ENCODE results near the gene KCNS1. TPM values are rescaled to one million over a fixed set of nuclear protein-coding genes. Genes with fewer than 3 reads are reported as not detected.

KCNS1 gene
- polyA plus RNA-seq, 10 donors, result 0.03 to 0.18 (median 0.07) TPM; not detected in 1

GRCh38 chr20:45051204-45052060 is 49.5 kb downstream of the KCNS1 start:
- no peak for DNase-seq

- no peak for DNase-seq
Observed at GRCh38 chr20:45049904-45050471, 50.9 kb downstream of the KCNS1 start.

GRCh38 chr20:45049438-45049837 is 51.5 kb downstream of the KCNS1 start:
- DNase-seq, result no peak

- DNase-seq, result no peak
Observed at GRCh38 chr20:45047581-45048119, 53.3 kb downstream of the KCNS1 start.

GRCh38 chr20:45044601-45045000 is 56.3 kb downstream of the KCNS1 start:
- no peak for DNase-seq

GRCh38 chr20:45044084-45044573 is 56.8 kb downstream of the KCNS1 start:
- peak; percentile 59 to 75 (median 63) for DNase-seq

GRCh38 chr20:45042978-45043377 is 57.9 kb downstream of the KCNS1 start:
- DNase-seq, result no peak

Other genes with a start within 250 kb of the KCNS1 start
- 100 to 1,000 TPM in 8 of 10 donors, 10 to 100 TPM in 2; 90.6 to 127 (median 108) TPM for gene YWHAB, start 215.4 kb downstream of the KCNS1 start, polyA plus RNA-seq (ENCODE audit: insufficient read length in 10 of 10)
- gene PABPC1L, start 191.1 kb downstream of the KCNS1 start, polyA plus RNA-seq (ENCODE audit: insufficient read length in 10 of 10), result 10 to 100 TPM in 7 of 10 donors, 1 to 10 TPM in 3; 7.4 to 31.8 (median 13.0) TPM
- 10 to 100 TPM; 12.2 to 18.8 (median 13.6) TPM for gene TOMM34, start 140.7 kb downstream of the KCNS1 start, polyA plus RNA-seq (ENCODE audit: insufficient read length in 10 of 10)
- gene STK4, start 134.6 kb downstream of the KCNS1 start, polyA plus RNA-seq (ENCODE audit: insufficient read length in 10 of 10), result 10 to 100 TPM in 7 of 10 donors, 1 to 10 TPM in 3; 7.6 to 13.4 (median 11.5) TPM
- gene WFDC5, start 14.0 kb upstream of the KCNS1 start, polyA plus RNA-seq (ENCODE audit: insufficient read length in 10 of 10), result under 1 TPM in 2 of 10 donors, not detected in 8; 0.62 to 0.69 TPM
- gene WFDC12, start 23.3 kb upstream of the KCNS1 start, polyA plus RNA-seq (ENCODE audit: insufficient read length in 10 of 10), result not detected
- gene PI3, start 73.8 kb upstream of the KCNS1 start, polyA plus RNA-seq (ENCODE audit: insufficient read length in 10 of 10), result not detected
- gene SEMG1, start 105.9 kb upstream of the KCNS1 start, polyA plus RNA-seq (ENCODE audit: insufficient read length in 10 of 10), result under 1 TPM in 1 of 10 donors, not detected in 9; 0.07 TPM
- not detected for gene SEMG2, start 120.2 kb upstream of the KCNS1 start, polyA plus RNA-seq (ENCODE audit: insufficient read length in 10 of 10)
- under 1 TPM in 3 of 10 donors, not detected in 7; 0.34 to 0.71 (median 0.69) TPM for gene SLPI, start 153.4 kb upstream of the KCNS1 start, polyA plus RNA-seq (ENCODE audit: insufficient read length in 10 of 10)
- gene RBPJL, start 205.7 kb upstream of the KCNS1 start, polyA plus RNA-seq (ENCODE audit: insufficient read length in 10 of 10), result under 1 TPM in 1 of 10 donors, not detected in 9; 0.14 TPM
- 1 to 10 TPM in 2 of 10 donors, under 1 TPM in 8; 0.34 to 2.5 (median 0.63) TPM for gene MATN4, start 207.2 kb upstream of the KCNS1 start, polyA plus RNA-seq (ENCODE audit: insufficient read length in 10 of 10)
- gene SDC4, start 247.3 kb upstream of the KCNS1 start, polyA plus RNA-seq (ENCODE audit: insufficient read length in 10 of 10), result 10 to 100 TPM in 3 of 10 donors, 1 to 10 TPM in 7; 4.6 to 15.3 (median 7.7) TPM

All from muscle of back (tissue), 11 donors.